GM12878 (cell line): ENCODE results near the gene COL20A1. TPM values are rescaled to one million over a fixed set of nuclear protein-coding genes. Genes with fewer than 3 reads are reported as not detected.

Source experiments
- ATAC-seq: fragments of 200-7000 bp; cut with Tn5 transposase; 3 replicates; pipeline ENCODE4 v1.9.1; 2020; ENCODE audit warnings: mild to moderate bottlenecking, moderate library complexity
- BruUV-seq: library from RNA; stranded (reverse); fragments of 400-500 nt; replicated peaks from 2 replicates; lab custom pipeline; 2021; lab: Mats Ljungman, UMichigan
- CTCF ChIA-PET: fragments of 300-600 bp; sonication (Branson Sonifier 250); formaldehyde crosslinking; extraction: SDS; loops from one replicate; lab custom pipeline; 2021; ENCODE audit warnings: inconsistent platforms; lab: Yijun Ruan, JAX
- POLR2A ChIA-PET: fragments of 350-600 bp; formaldehyde crosslinking; extraction: SDS; loops from one replicate; lab custom pipeline; 2021; ENCODE audit warnings: inconsistent platforms; lab: Charles Lee
- RAD21 ChIA-PET: fragments of 300-600 bp; sonication (Branson Sonifier 250); formaldehyde crosslinking; loops from one replicate; lab custom pipeline; 2023; ENCODE audit warnings: antibody characterized with exemption; ENCODE audit not compliant: unreplicated experiment; lab: Charles Lee
- SMC1A ChIA-PET: fragments of 300-600 bp; sonication (Branson Sonifier 250); formaldehyde crosslinking; loops from one replicate; lab custom pipeline; 2023; ENCODE audit not compliant: unreplicated experiment, uncharacterized antibody; lab: Charles Lee
- DNase-seq: peaks from one replicate; pipeline ENCODE4 v3.0.0-alpha.2; 2011; ENCODE audit warnings: low read depth, low spot score
- FAIRE-seq: peaks from 3 replicates; lab custom pipeline; 2011; peaks lifted over from hg19 to GRCh38; lab: Jason Lieb, UNC
- H2AFZ ChIP-seq: 2 replicates; pipeline ENCODE4 v1.6.0; 2011; ENCODE audit warnings: low read depth, low read length, control low read depth; ENCODE audit not compliant: control insufficient read depth
- H3K27ac ChIP-seq: 2 replicates; pipeline ENCODE4 v1.5.1; 2011; ENCODE audit warnings: control low read depth; ENCODE audit not compliant: control insufficient read depth, insufficient read depth
- H3K27me3 ChIP-seq, 2 experiments: replicated peaks in 1 of 2; 2 replicates each; pipeline versions ENCODE4 v1.6.0 to v1.6.1; 2011; ENCODE audit warnings: low read length in 1 of 2; ENCODE audit not compliant: control insufficient read depth in 2 of 2, insufficient read depth in 2 of 2
- H3K36me3 ChIP-seq, 2 experiments: 2 replicates each; pipeline ENCODE4 v1.5.1; 2011; ENCODE audit warnings: low read length in 1 of 2; ENCODE audit not compliant: control insufficient read depth in 2 of 2, insufficient read depth in 2 of 2
- H3K4me1 ChIP-seq: 2 replicates; pipeline ENCODE4 v1.6.1; 2011; ENCODE audit warnings: mild to moderate bottlenecking, low read length, moderate library complexity, mixed read lengths; ENCODE audit not compliant: control insufficient read depth, insufficient read depth
- H3K4me2 ChIP-seq: 2 replicates; pipeline ENCODE4 v1.6.0; 2011; ENCODE audit warnings: control low read depth; ENCODE audit not compliant: control insufficient read depth, insufficient read depth
- H3K4me3 ChIP-seq: fragments of 200-600 bp; sonication (generic); 2 replicates; pipeline ENCODE4 v1.5.1; 2016
- H3K79me2 ChIP-seq: 2 replicates; pipeline ENCODE4 v1.6.0; 2011; ENCODE audit warnings: low read length; ENCODE audit not compliant: control insufficient read depth, insufficient read depth
- H3K9ac ChIP-seq: 2 replicates; pipeline ENCODE4 v1.8.0; 2011; ENCODE audit warnings: low read length, control low read depth, mixed read lengths; ENCODE audit not compliant: control insufficient read depth, insufficient read depth
- H3K9me3 ChIP-seq: replicated peaks from 3 replicates; pipeline ENCODE4 v1.5.1; 2011; ENCODE audit warnings: mild to moderate bottlenecking, low read length; ENCODE audit not compliant: control insufficient read depth, insufficient read depth
- H4K20me1 ChIP-seq: 2 replicates; pipeline ENCODE4 v1.6.0; 2011; ENCODE audit not compliant: control insufficient read depth, insufficient read depth
- ATF7 ChIP-seq: fragments of 450-650 bp; IDR thresholded peaks from 2 replicates; pipeline ENCODE4 v1.6.1; 2016; ENCODE audit warnings: low read depth, mild to moderate bottlenecking
- CREM ChIP-seq: IDR thresholded peaks from 2 replicates; pipeline ENCODE4 v1.6.1; 2014; ENCODE audit warnings: antibody characterized with exemption, low read depth
- EED ChIP-seq: sonication (generic); IDR thresholded peaks from 2 replicates; pipeline ENCODE4 v1.6.1; 2016; ENCODE audit warnings: antibody characterized with exemption, low read depth
- EP300 ChIP-seq, 2 experiments: fragments of 150-350 bp in 1 of 2; IDR thresholded peaks; 2 replicates each; pipeline ENCODE4 v1.6.1; 2011 to 2012; ENCODE audit warnings: low read depth in 2 of 2, low read length in 2 of 2, borderline replicate concordance in 1 of 2, improper control_type of control experiment in 1 of 2, inconsistent platforms in 1 of 2; ENCODE audit not compliant: control insufficient read depth in 1 of 2
- ETV6 ChIP-seq, 2 experiments: fragments of 450-650 bp in 1 of 2; IDR thresholded peaks in 1 of 2; conservative IDR thresholded peaks in 1 of 2; 2 replicates each; pipeline ENCODE4 v1.6.1; 2014; ENCODE audit warnings: antibody characterized with exemption in 1 of 2, borderline replicate concordance in 1 of 2, low read depth in 1 of 2, mild to moderate bottlenecking in 1 of 2, moderate library complexity in 1 of 2
- GATAD2B ChIP-seq: fragments of 450-650 bp; conservative IDR thresholded peaks from 2 replicates; pipeline ENCODE4 v1.6.1; 2017; ENCODE audit warnings: low read depth, mild to moderate bottlenecking, moderate library complexity
- HDGF ChIP-seq: fragments of 450-650 bp; IDR thresholded peaks from 2 replicates; pipeline ENCODE4 v1.6.1; 2016; ENCODE audit warnings: antibody characterized with exemption
- MEF2B ChIP-seq: fragments of 450-650 bp; IDR thresholded peaks from 2 replicates; pipeline ENCODE4 v1.6.1; 2018; ENCODE audit warnings: mild to moderate bottlenecking, moderate library complexity; ENCODE audit not compliant: partially characterized antibody, poor library complexity, severe bottlenecking
- MXI1 ChIP-seq: fragments of 150-350 bp; IDR thresholded peaks from 2 replicates; pipeline ENCODE4 v1.6.1; 2011; ENCODE audit warnings: low read depth, mild to moderate bottlenecking, inconsistent platforms, low read length, improper control_type of control experiment
- NFXL1 ChIP-seq: fragments of 450-650 bp; IDR thresholded peaks from 2 replicates; pipeline ENCODE4 v1.6.1; 2017; ENCODE audit warnings: antibody characterized with exemption, mild to moderate bottlenecking, borderline replicate concordance
- NFYA ChIP-seq: IDR thresholded peaks from 2 replicates; pipeline ENCODE4 v1.6.1; 2011; ENCODE audit warnings: low read depth, mild to moderate bottlenecking, low read length, improper control_type of control experiment, borderline replicate concordance
- RB1 ChIP-seq: fragments of 450-650 bp; formaldehyde crosslinking; IDR thresholded peaks from 2 replicates; pipeline ENCODE4 v1.6.1; 2017; ENCODE audit warnings: mild to moderate bottlenecking, borderline replicate concordance
- SIX5 ChIP-seq: IDR thresholded peaks from 2 replicates; pipeline ENCODE4 v1.6.1; 2011; ENCODE audit warnings: mild to moderate bottlenecking, low read depth, low read length, moderate library complexity; ENCODE audit not compliant: severe bottlenecking
- WGBS: methylation state at CpG from one replicate; pipeline ENCODE4 v1.1.6; 2016; ENCODE audit warnings: low lambda C conversion rate; ENCODE audit not compliant: insufficient replicate concordance, insufficient coverage; ENCODE audit errors: missing lambda C conversion rate; 5-methylcytosine and 5-hydroxymethylcytosine counted together
- in situ Hi-C: fragments of 300-500 bp; cut with MboI; formaldehyde crosslinking; loops from 9 replicates; pipeline ENCODE4 v1.14.3; 2018; ENCODE audit warnings: mixed read lengths
- intact Hi-C: fragments of 100-400 bp; cut with micrococcal nuclease; formaldehyde crosslinking; loops from one replicate; pipeline ENCODE4 v1.14.2; 2022; ENCODE audit not compliant: unreplicated experiment
- polyA plus RNA-seq, 11 experiments: library from polyadenylated mRNA; depleted of rRNA in 4 of 11; unstranded in 6 of 11; stranded (reverse) in 5 of 11; fragments of >200 nt; fragmentation: Nextera tagmentation in 4 of 11; fragmentation: Illumina TruSeq in 1 of 11; extraction: Ambion mirVana in 4 of 11; extraction: Trizol in 1 of 11; gene quantifications; 1 replicate in 1 of 11; 2 replicates in 10 of 11; pipeline versions ENCODE4 v1.2.1 to v1.2.3, GENCODE V29; 2011 to 2016; ENCODE audit warnings: inconsistent platforms in 2 of 11, missing spikeins in 2 of 11, low read depth in 1 of 11
- total RNA-seq, 4 experiments: library from RNA; depleted of rRNA in 3 of 4; stranded (reverse); fragments of >200 nt in 3 of 4; fragmentation: Illumina TruSeq in 1 of 4; extraction: Trizol in 1 of 4; gene quantifications; 2 replicates each; pipeline versions ENCODE4 v1.2.1 to v1.2.3, GENCODE V29; 2013 to 2021
- TF ChIP-seq, protein P1 (sequence below): IDR thresholded peaks from 2 replicates; pipeline ENCODE4 v1.6.1; 2012; ENCODE audit warnings: low read depth, low read length, improper control_type of control experiment
- TF ChIP-seq, protein P2 (sequence below): fragments of 450-650 bp; IDR thresholded peaks from 2 replicates; pipeline ENCODE4 v1.6.1; 2017; ENCODE audit warnings: mild to moderate bottlenecking, low read depth, inconsistent platforms; ENCODE audit not compliant: poor library complexity, severe bottlenecking

COL20A1 gene
- total and polyA plus RNA-seq, 10 of the 15 experiments (the other 5 are each of a cell fraction or from before 2014, with no cell fraction given), result not detected

DNA sequence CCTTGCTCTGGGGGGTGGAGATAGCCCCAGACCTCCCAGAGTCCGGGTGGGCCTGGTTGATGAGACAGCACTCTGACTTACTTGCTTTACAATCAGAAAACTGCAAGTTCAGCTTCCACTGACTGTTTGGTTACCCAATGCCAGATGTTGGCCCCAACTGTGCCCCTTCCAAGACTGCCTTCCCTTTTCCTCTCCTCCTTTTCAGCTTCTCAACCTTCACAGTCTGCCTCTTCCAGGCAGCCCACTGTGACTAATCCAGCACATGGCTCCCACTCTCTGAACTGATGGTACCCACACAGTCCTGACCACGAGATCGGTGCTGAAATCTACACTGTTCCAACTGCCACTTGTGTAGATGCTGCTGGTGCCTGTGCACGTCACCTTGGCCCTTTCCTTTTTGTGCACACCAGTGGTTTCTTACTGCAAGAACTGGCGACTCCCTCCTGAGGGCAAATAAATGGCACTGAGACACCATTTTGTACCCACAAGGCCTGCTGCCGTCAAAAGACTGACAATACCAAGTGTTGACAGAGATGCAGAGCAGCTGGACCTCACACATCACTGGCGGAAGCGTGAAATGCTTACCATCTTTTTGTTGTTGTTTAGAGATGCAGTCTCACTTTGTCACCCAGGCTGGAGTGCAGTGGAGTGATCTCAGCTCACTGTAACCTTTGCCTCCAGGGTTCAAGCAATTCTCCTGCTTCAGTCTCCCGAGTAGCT, 22.2 kb upstream of the COL20A1 start:
- FAIRE-seq, result no peak
- H4K20me1 ChIP-seq, result no peaks in the 10 kb centered on the region
- ATAC-seq, result no peak
- in situ Hi-C loops, result no loop called here
- WGBS, result 46% methylated on average over 9 of the region's 9 CpGs
- no peak overlapping the region for H3K27ac ChIP-seq
- DNase-seq, result no peak
- no peak overlapping the region for H3K9ac ChIP-seq
- peaks cover 26% of the 10 kb centered on the region for H3K79me2 ChIP-seq
- H3K4me2 ChIP-seq, result no peak overlapping the region
- no peaks in the 10 kb centered on the region; a peak in 1 of 4 replicates for H3K36me3 ChIP-seq
- peaks cover 3% of the 10 kb centered on the region for H3K4me1 ChIP-seq
- POLR2A ChIA-PET, result no interaction called here
- SMC1A ChIA-PET, result no interaction called here
- H3K27me3 ChIP-seq, result no peaks in the 10 kb centered on the region
- RAD21 ChIA-PET, result no interaction called here
- no peak overlapping the region for H2AFZ ChIP-seq
- BruUV-seq, result no TSS peak
- no peak overlapping the region for H3K4me3 ChIP-seq
- TF ChIP-seq GATAD2B (no peak), MEF2B (no peak), EED (no peak), ATF7 (no peak), ETV6 (conservative IDR thresholded peaks at IDR 0.05 in 1 of 2, IDR thresholded peaks at IDR 0.05 in 1 of 2; ENCODE audit: borderline replicate concordance in 1 of 2, low read depth in 1 of 2) (no peak), SIX5 (no peak), CREM (no peak), EP300 (IDR thresholded peaks at IDR 0.05; ENCODE audit: borderline replicate concordance in 1 of 2, control insufficient read depth in 1 of 2, low read depth in 2 of 2, low read length in 2 of 2) (no peak), MXI1 (no peak), NFXL1 (no peak), RB1 (no peak), NFYA (no peak), HDGF (no peak)
- TF ChIP-seq, protein P1, sequence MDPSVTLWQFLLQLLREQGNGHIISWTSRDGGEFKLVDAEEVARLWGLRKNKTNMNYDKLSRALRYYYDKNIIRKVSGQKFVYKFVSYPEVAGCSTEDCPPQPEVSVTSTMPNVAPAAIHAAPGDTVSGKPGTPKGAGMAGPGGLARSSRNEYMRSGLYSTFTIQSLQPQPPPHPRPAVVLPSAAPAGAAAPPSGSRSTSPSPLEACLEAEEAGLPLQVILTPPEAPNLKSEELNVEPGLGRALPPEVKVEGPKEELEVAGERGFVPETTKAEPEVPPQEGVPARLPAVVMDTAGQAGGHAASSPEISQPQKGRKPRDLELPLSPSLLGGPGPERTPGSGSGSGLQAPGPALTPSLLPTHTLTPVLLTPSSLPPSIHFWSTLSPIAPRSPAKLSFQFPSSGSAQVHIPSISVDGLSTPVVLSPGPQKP, result no peak
- TF ChIP-seq, protein P2, sequence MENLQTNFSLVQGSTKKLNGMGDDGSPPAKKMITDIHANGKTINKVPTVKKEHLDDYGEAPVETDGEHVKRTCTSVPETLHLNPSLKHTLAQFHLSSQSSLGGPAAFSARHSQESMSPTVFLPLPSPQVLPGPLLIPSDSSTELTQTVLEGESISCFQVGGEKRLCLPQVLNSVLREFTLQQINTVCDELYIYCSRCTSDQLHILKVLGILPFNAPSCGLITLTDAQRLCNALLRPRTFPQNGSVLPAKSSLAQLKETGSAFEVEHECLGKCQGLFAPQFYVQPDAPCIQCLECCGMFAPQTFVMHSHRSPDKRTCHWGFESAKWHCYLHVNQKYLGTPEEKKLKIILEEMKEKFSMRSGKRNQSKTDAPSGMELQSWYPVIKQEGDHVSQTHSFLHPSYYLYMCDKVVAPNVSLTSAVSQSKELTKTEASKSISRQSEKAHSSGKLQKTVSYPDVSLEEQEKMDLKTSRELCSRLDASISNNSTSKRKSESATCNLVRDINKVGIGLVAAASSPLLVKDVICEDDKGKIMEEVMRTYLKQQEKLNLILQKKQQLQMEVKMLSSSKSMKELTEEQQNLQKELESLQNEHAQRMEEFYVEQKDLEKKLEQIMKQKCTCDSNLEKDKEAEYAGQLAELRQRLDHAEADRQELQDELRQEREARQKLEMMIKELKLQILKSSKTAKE, result no peak
- H3K9me3 ChIP-seq, result no peaks in the 10 kb centered on the region
- intact Hi-C loops, result loop anchor here (5.0 kb wide), 1 partner anchor 48 kb away; no protein-coding TSS in a partner anchor
- CTCF ChIA-PET, result no interaction called here
